Thyroid gland (tissue), 4 donors: ENCODE data around the gene ELL2.

Source experiments
- CTCF ChIP-seq, 6 experiments: fragments of 200-600 bp in 3 of 6; fragments of 450-650 bp in 3 of 6; sonication (generic) in 3 of 6; IDR thresholded peaks; one replicate each; pipeline ENCODE4 v1.5.1; 2016 to 2019; ENCODE audit warnings: antibody characterized with exemption in 6 of 6, mild to moderate bottlenecking in 2 of 6, inconsistent platforms in 1 of 6, moderate library complexity in 1 of 6
- POLR2A ChIP-seq, 2 donors: fragments of 450-650 bp; IDR thresholded peaks; one replicate each; pipeline ENCODE4 v1.6.1; 2017; ENCODE audit warnings: antibody characterized with exemption in 2 of 2, mild to moderate bottlenecking in 2 of 2, moderate library complexity in 1 of 2

- TF ChIP-seq CTCF (IDR thresholded peaks at IDR 0.05) (no peak), POLR2A (IDR thresholded peaks at IDR 0.05) (no peak)
Measured at GRCh38 chr5:95835682-95836385, 125.8 kb downstream of the ELL2 start.
